Activated CD8-positive, alpha-beta memory T cell treated with anti-CD3 and anti-CD28 coated beads for 24 hours (primary cell): ENCODE data around the gene LAMB2.

Experiments
- DNase-seq: peaks from one replicate; pipeline ENCODE4 v3.0.0-alpha.2; 2020

The LAMB2 gene

DNA sequence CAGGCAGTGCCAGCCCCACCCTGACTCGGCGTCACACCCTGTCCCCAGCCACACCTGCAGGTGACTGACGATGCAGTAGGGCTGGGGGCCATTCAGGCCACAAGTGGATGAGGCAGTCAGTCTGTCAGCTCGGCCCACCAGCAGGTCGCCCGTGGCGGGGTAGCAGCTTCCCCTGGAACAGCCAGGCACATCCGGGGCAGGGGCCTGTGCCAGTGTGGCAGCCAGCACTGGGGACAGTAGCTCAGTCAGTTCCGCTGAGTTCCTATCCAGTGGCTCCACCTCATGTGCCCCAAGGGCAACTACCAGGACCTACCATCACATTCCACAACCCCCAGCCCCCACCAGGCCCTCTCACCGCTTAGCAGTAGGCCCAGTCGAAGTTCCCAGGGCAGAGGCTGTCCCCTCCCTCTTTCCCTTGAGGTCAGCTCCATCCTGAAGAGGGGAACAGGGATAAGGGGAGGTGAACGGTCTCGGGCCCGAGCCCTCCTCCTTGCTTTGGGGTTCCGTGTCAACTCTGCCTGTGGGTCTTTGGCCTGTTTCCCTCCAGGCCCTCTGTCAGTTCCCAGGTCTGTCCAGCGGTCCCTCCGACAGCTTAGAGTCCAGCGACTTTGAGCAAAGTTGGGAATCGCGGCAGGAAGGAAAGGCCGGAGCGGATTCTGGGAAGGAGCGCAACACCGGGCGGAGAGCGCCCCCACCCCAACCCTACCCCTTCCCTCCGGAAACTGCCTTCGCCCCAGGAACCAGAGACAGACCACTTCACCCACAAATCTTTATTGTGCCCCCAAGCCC, at the start of gene LAMB2:
Gene LAMB2, minus strand, starts transcription at position 614 of the 789 bp plus-strand sequence. Its CDS starts 183 bp downstream, at position 431.
- no peak for DNase-seq

DNA sequence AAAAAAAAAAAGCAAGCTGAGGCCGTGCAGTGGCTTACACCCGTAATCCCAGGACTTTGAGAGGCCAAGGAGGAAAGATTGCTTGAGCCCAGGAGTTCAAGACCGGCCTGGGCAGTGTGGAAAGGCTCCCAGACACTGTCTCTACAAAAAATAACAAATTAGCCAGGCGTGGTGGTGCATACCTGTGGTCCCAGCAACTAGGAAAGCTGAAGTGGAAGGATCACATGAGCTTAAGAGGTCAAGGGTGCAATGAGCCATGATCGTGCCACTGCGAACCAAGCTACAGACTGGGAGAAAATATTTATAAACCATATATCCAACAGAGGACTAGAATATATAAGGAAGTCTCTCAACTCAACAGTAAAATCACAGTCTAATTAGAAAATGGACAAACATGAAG, 48.5 kb upstream of the LAMB2 start:
- DNase-seq, result no peak

DNA sequence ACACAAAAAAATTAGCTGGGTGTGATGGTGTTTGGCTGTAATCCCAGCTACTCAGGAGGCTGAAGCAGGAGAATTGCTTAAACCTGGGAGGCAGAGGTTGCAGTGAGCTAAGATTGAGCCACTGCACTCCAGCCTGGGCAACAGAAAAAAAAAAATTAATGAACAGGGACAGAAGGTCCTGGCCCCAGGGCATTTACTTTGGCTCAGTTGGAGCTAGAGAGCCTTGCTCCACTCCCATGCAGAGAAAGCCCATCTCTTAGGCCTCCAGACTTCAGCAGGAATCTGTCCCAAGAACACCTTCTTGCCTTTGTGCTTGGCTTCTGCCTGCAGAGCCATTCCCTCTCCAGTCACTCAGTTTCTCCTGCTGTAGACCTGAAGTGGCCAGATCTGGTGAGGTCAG, 47.3 kb upstream of the LAMB2 start:
- no peak for DNase-seq

DNA sequence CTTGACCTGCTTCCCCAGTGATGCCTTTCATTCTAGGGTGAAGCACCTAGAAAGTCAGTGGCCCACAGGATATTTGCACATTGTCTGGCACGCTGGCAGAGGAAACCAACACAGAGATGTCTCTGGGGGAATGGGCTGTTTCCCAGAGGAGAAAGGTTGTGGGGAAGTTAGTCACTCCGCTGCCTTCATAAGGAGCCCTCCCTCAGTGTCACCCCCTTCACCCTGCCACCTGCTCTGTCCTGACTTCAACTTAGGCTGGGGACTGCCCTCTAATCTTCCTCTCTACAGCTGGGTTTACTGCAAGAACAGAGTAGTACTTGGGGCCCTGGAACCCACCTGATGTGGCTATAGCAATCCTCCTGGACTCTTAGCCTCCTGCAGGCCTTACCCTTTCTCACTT, 44.2 kb upstream of the LAMB2 start:
- no peak for DNase-seq

DNA sequence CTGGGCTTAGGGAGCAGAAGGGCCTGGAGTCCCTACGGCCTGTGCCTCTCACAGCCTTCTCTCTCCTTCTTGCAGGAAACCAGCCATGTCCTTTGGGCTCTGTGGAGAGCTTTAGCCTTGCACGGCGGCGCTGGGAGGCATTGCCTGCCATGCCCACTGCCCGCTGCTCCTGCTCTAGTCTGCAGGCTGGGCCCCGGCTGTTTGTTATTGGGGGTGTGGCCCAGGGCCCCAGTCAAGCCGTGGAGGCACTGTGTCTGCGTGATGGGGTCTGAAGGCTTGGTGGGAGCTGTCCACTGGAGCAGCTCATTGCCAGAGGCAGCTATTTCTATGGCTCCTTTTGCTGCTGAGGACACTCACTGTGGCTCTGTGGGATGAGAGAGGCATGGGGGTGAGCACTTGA, 42.7 kb upstream of the LAMB2 start:
- DNase-seq, result no peak

DNA sequence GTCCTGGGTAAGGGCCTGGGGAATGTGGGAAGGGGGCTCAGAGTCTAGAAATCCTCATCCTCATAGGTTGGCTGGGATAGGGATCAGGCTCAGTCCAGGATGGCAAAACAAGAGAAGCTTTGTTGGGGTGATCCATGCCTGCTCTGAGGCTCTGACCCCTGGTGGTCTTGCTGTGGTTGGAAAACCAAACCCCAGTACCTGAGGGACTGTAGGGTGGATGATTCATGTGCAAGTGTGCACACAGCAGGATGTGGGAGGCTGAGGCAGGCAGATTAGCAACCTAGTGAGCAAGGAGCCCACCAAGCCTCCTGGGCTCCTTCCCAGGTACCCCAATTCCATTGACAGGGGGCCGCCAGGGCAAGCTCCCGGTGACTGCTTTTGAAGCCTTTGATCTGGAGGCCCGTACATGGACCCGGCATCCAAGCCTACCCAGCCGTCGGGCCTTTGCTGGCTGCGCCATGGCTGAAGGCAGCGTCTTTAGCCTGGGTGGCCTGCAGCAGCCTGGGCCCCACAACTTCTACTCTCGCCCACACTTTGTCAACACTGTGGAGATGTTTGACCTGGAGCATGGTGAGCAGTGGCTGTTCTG, 41.6 kb upstream of the LAMB2 start:
- DNase-seq, result no peak

DNA sequence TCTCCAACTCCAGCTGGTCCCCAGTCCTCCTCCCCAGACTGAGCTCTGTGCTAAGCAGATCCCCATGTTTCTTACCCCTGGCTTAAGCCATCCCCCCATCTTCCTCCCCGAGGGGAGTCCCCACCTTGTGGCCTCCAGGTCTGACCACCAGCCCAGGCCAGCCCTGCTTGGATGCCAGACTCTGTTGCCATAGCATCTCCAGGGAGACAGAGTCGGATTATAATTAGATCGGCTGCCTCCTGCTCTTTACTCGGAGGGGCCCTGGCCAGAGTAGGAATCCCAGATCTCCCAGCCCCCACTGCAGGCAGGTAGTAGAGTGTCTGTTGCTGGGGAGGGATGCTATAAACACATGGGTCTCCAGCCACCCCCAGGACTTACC, 40.9 kb upstream of the LAMB2 start:
- no peak for DNase-seq

DNA sequence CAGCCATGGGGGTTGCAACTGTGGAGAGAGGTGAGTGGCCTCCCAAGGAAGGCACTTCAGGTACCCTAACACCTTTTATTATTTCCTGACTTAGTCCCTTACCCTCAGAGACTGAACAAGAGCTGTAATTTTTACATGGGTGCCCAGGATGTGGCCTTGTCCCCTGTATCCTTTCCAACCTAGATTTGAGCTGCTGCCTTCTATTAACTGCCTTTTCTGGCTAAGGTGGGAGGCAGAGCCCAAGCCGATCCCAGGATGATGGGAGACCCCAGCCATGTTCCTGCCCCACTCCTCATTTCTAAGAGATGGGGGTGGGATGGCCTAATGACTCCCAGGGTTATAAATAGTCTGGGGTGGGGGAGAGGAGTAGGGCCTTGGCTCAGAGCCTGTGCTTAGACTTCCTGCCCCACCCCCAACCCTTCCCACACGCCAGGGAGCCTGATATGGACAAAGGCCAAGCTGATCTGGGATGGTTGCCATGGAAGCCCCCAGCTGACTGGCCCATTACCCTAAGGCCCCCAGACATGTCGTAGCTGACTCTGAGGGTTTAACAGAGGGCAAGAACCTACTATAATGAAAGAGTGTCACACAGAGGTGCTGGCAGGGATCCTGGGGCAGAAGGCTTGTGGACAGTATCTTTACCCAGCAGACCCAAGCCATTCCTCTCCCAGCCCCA, 40.4 kb upstream of the LAMB2 start:
- no peak for DNase-seq

DNA sequence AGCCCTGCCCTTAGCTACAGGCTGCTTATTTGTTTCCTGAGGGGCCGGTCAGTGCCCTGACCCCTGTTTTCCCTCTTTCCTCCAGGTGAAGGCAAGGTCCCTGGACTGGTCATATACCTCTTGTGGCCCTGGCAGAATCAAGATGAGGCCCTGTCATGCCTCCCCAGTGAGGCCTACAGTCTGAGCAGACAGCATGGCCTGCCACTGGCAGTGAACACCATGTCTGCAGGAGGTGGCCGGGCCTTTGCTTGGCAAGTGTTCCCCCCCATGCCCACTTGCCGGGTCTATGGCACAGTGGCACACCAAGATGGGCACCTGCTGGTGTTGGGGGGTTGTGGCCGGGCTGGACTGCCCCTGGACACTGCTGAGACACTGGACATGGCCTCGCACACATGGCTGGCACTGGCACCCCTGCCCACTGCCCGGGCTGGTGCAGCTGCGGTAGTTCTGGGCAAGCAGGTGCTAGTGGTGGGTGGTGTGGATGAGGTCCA, 39.7 kb upstream of the LAMB2 start:
- DNase-seq, result no peak

DNA sequence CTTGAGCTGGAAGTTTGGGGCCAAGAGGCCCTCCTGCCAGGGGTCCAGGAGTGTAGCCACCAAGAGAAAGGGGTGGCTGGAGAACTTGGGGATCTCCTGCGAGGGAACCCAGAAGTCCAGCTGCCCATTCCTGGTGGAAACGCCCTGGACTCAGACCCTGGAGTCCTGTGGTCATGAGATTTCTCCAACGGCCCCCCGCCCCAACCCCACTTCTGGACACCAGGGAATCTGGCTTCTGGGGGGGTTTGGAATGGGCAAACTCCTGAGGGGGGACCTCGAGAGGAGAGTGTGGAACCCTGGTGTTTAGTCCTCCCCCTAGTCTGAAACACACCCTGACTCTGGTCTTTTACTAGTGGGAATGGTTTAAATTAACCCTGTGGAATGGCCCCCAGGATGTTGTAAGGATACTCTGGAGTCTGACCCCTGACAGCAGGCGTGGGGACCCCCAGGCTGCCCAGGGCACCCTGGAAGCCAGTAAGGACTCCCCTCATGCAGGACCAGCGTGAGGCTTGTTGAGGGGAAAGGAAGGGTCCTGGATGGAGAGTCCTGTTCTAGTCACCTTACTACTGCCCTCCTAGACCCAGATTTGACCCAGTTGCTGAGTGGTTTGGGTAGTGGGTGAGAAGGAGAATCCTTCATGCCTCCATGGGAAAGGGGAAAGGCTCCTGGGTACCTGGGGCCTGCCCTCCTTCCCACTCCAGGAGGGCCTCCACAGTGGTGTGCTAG, 39.1 kb upstream of the LAMB2 start:
- DNase-seq, result no peak

DNA sequence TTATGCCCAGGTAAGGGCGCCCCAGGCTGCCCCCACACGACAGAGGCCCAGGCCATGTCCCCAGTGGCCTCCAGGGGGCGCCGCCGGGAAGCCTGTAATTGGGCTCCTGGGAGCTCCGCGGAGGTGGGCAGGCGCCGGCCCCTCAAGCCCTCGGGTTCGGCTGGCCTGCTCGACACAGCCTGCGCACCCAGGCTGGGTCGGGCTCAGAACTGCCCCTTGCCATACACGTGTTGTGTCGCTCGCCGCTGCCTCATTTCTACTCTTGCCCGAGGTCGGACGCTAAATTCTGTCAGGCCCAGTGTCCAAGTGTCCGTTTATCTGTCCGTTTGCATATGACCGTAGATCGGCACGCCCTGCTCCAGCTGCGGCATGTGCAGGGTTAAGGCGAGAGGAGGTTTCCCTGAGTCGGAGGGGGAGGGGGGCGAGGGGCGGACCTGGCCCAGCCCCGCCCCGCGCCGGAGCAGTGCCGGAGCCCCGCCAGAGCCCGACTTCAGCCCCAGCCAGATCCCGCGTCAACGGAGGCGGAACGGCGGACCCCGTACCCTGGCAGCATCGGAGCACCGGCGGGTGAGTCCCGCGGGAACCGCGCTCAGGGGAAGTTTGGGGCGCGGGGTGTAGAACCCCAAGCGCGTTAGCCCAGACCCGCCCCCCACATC, 38.4 kb upstream of the LAMB2 start, which contains the start of gene KLHDC8B:
Gene KLHDC8B, plus strand, starts transcription at position 480 of the 656 bp plus-strand sequence. CDS start 1,172 bp downstream, outside the sequence.
- DNase-seq, result peak; percentile 96

DNA sequence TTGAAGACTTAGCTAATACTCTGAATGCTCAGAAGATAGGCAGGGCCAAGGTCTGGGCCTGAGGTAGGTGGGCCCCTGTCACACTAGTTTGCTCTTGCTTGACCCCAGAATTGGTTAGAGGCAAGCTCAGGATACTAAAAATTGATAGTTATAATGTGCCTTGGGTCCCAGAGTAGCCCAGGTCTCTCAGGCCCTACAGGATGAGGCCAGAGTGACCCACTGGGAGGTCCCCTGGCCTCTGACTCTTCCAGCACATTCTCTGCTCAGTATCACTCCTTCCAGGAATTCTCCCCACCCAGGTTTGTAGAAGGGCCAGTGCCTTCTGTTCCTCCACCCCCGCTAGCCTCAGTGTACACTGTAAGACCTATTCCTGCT, 37.9 kb upstream of the LAMB2 start:
- no peak for DNase-seq

DNA sequence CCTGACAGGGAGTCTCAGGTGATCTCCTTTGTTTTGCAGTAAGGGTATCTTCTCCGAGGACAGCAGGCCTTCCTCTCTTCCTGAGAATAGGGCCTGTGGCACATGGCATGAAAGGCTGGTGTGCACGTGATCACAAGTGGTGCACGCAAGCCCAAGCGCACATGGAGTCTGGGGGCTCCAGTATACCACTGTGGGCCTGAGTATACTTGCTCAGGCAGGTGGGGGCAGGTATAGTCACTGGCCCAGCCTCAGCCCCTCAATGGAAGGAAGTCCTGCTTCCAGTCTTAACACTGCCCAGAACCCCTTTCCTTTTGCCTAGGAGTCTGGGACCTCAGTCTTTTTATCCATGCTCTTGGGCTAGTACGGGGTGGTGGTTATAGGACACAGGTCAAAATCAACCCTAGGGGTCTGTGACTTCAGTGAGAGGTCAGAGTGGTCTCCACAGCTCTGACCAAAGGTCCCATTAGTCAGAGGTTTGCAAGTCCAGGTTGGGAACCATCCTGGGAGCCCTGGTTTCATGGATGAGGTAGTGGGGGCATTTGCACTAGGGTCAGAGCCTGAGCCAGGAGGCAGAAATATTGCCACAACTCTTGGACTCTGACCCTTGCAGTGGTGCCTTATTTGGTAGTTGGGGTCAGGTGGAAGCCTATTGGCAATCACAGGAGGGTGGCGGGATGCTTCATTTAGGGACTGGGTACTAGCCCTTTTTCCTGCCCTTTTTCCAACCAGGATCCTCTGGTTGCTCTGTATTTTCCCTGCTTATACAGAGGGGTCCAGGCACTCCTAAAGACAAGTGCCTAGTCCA, 34.1 kb upstream of the LAMB2 start:
- no peak for DNase-seq

DNA sequence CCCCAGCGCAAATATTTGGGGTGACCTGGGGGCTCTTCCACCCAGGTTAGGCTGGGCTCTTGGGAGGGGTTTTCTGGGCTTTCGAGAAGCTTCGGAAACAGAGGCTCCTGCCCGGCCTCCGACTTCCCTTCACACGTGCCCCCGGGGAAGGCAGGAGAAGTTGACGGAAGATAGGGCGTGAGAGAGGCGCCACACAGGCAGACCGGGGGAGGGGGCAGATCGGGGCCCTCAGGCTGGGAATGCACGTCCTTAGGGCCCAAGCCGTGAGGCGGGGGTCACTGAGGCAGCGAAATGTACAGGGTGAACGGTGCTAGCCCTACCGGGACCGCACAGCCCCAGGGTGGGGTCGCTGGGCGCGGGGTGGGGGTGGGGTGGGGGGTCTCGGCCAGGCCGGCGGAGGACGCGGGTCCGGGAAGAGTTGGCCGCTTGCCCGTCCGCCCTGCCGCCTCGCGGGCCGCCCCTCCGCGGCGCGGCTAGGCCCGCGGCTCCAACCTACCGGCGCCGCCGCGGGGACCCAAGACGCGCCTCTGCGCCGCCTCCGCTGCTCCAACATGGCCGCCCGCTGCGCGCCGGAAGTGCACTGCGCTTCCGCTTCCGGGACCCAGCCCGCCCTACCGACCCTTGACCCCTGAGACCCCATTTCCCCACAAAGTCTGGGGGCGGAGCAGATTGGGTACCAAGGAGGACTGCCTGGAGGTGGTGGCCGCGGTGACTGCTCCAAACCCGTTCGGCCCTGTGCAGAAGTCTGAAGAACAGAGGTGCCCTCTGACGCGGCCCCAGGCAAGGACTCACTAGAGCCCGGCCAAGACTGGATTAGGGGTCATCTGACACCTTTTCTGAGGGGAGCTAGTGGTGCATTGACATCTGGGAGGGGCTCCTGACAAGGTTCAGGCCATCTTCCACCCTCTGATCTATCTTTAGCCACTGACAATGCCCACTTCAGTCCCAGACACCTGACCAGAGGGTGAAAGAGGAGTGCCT, 33.2 kb upstream of the LAMB2 start, which contains the start of gene CCDC71:
Gene CCDC71, minus strand, starts transcription at position 561 of the 981 bp plus-strand sequence. CDS start 2,123 bp downstream, outside the sequence.
- peak; percentile 90 for DNase-seq

DNA sequence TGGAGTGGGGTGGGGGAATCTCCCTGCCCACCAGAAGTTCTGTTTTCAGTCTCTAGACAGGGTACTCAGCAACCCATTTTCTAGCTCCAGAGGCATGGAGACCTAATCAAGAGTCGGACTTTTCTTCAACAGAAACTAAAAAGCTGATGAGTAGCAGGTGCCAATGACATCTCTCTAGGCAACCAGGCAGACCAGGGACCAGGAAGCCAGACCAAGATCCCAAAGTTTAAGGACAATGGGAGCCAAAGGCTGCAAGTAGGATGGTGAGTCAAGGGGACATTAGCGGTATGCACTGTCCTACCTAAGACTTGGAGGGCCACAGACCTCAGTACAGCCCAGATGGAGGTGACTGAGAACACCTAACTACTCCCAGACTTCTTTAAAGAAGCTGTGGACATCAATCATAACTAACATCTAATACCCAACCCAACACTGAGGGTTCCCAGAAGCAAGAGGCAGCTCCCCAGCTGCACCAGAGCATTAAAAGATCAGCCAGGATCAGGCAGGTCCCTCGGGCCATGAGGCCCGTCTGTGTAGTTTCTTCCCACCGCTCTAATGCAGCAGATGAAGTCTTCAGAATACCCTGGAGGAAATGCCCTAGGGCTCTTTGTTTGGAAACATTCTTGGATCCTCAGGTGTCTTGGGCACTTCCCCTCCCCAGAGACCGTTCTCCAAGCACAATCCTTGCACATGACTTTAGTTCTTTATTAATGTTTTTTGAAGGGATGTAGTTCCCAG, 32.3 kb upstream of the LAMB2 start:
- DNase-seq, result peak; percentile 67

DNA sequence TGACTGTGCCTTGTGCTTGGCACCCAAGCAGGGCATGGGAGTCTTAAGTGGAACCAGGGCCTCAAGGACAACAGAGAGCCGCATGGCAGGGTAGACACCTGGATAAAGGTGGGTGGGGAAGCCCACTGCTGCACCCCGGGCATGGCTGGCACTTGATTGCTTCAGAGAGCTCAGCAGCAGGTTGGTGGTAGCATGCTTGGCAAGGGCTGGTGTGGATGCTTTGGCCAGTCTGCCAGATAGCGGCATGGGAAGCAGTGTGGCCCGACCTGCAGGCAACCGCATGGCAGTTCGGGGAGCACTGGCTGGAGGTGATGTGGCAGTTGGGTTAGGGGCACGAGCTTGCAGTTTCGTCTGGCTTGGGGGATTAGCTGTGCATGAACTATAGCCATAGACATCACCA, 30.8 kb upstream of the LAMB2 start:
- no peak for DNase-seq

DNA sequence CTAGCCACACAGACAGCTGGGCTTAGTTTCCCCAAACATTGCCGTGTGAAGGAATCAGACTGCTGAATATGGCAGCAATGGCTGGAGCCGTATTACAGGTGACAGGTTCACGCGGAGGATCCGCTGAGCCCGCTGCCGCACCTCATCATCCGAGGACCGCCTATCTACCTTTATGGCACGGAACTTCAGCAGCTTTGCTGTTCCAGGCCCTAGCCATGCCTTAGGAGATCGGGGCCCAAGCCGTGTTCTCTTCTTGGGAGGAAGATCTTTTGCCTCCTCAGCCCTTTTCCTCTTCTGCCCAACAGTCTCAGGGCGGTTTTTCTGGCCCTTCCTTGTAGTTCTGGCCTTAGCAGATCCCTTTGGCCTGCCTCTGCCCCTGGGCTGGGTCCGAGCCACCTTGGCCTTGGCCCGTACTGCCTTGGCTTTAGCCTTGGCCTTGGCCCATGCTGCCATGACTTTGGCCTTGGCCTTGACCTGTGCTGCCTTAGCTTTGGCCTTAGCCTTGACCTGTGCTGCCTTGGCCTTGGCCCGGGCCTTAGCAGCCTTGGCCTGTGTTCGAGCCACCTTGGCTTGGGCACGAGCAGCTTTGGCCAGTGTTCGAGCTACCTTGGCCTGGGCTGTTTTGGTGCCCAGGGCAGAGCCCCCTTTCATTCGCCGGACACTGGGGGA, 30.0 kb upstream of the LAMB2 start:
- DNase-seq, result no peak

DNA sequence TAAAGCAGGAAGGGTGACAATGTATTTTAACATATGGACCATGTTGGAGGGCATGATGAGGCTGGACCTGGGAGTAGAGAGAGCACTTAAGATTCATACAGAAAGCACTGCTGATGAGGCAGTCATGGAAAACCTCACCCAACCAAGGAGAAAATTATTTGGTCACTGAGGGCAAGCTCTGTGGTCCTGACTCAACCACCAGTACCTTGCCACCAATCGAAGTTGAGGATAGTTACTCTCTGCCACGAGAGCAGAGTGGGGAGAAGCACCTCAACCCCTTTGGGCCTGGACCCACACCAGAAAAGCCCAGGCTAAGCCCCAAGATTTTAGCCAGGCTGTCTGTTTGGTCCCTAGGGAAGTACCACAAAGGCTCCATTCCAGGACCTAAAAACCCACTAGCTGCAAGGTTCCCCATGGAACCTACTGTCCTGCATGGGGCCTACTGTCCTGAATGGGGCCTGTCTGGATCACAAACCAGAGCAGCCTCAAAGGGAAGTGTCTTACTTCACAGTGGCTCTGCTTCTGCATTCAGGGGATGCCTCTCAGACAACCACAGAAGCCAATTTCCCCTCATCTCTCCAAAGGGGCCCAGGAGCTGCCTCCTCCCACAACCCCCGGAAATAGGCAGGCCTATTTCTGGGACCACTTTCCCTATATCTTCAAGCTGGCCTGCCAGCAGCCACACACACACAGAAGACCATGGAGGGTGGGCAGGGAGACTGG, 29.1 kb upstream of the LAMB2 start:
- no peak for DNase-seq
